Testis (tissue), 3 donors: ENCODE data around the gene LIM2. TPM values are rescaled to one million over a fixed set of nuclear protein-coding genes. Genes with fewer than 3 reads are reported as not detected.
A peak's percentile ranks its signal among the peaks of the same experiment; 100 is the strongest.

ENCODE experiments used
- DNase-seq: peaks from one replicate; pipeline ENCODE4 v3.0.0-alpha.2; 2019
- H3K27ac ChIP-seq, 2 donors: fragments of 200-600 bp; sonication (generic); one replicate each; pipeline ENCODE4 v1.5.1; 2019
- H3K27me3 ChIP-seq: fragments of 200-600 bp; sonication (generic); one replicate; pipeline ENCODE4 v1.5.1; 2019
- H3K36me3 ChIP-seq: fragments of 200-600 bp; sonication (generic); one replicate; pipeline ENCODE4 v1.5.1; 2017; ENCODE audit warnings: low read depth; ENCODE audit errors: missing control alignments
- H3K4me1 ChIP-seq: fragments of 200-600 bp; sonication (generic); one replicate; pipeline ENCODE4 v1.5.1; 2019
- H3K4me3 ChIP-seq, 2 donors: fragments of 200-600 bp; sonication (generic); one replicate each; pipeline ENCODE4 v1.5.1; 2017 to 2019
- H3K9me3 ChIP-seq: fragments of 200-600 bp; sonication (generic); one replicate; pipeline ENCODE4 v1.5.1; 2017
- CTCF ChIP-seq, 3 experiments: fragments of 450-650 bp in 2 of 3; fragments of 200-600 bp in 1 of 3; sonication (generic) in 1 of 3; IDR thresholded peaks; one replicate each; pipeline ENCODE4 v1.5.1; 2016 to 2019; ENCODE audit warnings: antibody characterized with exemption in 3 of 3, mild to moderate bottlenecking in 2 of 3, moderate library complexity in 1 of 3
- POLR2A ChIP-seq: fragments of 450-650 bp; IDR thresholded peaks from one replicate; pipeline ENCODE4 v1.6.1; 2017; ENCODE audit warnings: antibody characterized with exemption, mild to moderate bottlenecking, moderate library complexity
- WGBS, 2 donors: methylation state at CpG; one replicate each; pipeline ENCODE4 v1.1.5; 2018; 5-methylcytosine and 5-hydroxymethylcytosine counted together
- intact Hi-C: fragments of 100-400 bp; cut with DNase I; formaldehyde crosslinking; loops from one replicate; pipeline ENCODE4 v1.15.1; 2023; ENCODE audit warnings: low total_unique reads
- polyA plus RNA-seq: library from polyadenylated mRNA; stranded (reverse); fragments of 350-450 nt; fragmentation: Illumina TruSeq; extraction: RNeasy Lipid Tissue Mini Kit (QIAGEN cat#74804); gene quantifications from one replicate; pipeline ENCODE4 v1.2.3, GENCODE V29; 2014; ENCODE audit warnings: low read depth, low replicate concordance; ENCODE audit not compliant: insufficient read depth
- total RNA-seq, 2 donors: library from RNA; depleted of rRNA; stranded (reverse); fragments of >200 nt; gene quantifications; one replicate each; pipeline ENCODE4 v1.2.3, GENCODE V29; 2016

LIM2 gene
- total and polyA plus RNA-seq, 3 donors from 2014 or later = 0.31 to 0.91 TPM; not detected in 1

GRCh38 chr19:51370230-51370629 is 17.5 kb downstream of the LIM2 start:
- WGBS, 2 donors = 69 to 79% methylated on average over 4 of the region's 4 CpGs
- no peak overlapping the region for H3K4me3 ChIP-seq
- no peak for TF ChIP-seq CTCF (IDR thresholded peaks at IDR 0.05)
- no peak for TF ChIP-seq POLR2A
- no peak overlapping the region for H3K27ac ChIP-seq
- intact Hi-C loops = no loop called here
- H3K9me3 ChIP-seq = no peaks in the 10 kb centered on the region
- no peaks in the 10 kb centered on the region for H3K27me3 ChIP-seq
- H3K4me1 ChIP-seq = peaks cover 5% of the 10 kb centered on the region
- H3K36me3 ChIP-seq = no peaks in the 10 kb centered on the region
- no peak for DNase-seq

- no peak for TF ChIP-seq CTCF (IDR thresholded peaks at IDR 0.05)
- no peak for TF ChIP-seq POLR2A
- H3K27ac ChIP-seq = peak within 1 kb of the TSS; percentile 78 to 95
- intact Hi-C loops = no loop called here
- no peaks in the 10 kb centered on the region for H3K9me3 ChIP-seq
- H3K36me3 ChIP-seq = no peaks in the 10 kb centered on the region
- WGBS, 2 donors = 44 to 62% methylated on average over 13 to 23 of the region's 23 CpGs
- H3K27me3 ChIP-seq = no peaks in the 10 kb centered on the region
- no peak for DNase-seq
- H3K4me3 ChIP-seq = peak within 1 kb of the TSS; percentile 69 to 74
- peaks cover 14% of the 10 kb centered on the region for H3K4me1 ChIP-seq
Observed at GRCh38 chr19:51368366-51369282, 19.1 kb downstream of the LIM2 start, which contains the start of gene CLDND2. Gene CLDND2 (minus strand): TSS chr19:51369003. CDS start chr19:51368577, 426 bp downstream.

GRCh38 chr19:51367565-51368365 is 20.0 kb downstream of the LIM2 start:
- peak; percentile 100 for DNase-seq
- TF ChIP-seq POLR2A = no peak
- TF ChIP-seq CTCF (IDR thresholded peaks at IDR 0.05) = peak in 1 of 3 experiments; percentile 8
- WGBS, 2 donors = 0 to 1% methylated on average over 3 to 47 of the region's 64 CpGs
- Histone ChIP-seq H3K9me3 (no peaks in the 10 kb centered on the region), H3K27me3 (no peaks in the 10 kb centered on the region), H3K27ac (peak overlapping the region; percentile 78 to 95), H3K4me3 (peak overlapping the region; percentile 69 to 74), H3K36me3 (no peaks in the 10 kb centered on the region), H3K4me1 (peaks cover 14% of the 10 kb centered on the region)
- intact Hi-C loops = no loop called here

- no peaks in the 10 kb centered on the region for H3K9me3 ChIP-seq
- TF ChIP-seq CTCF (IDR thresholded peaks at IDR 0.05) (no peak), POLR2A (peak; percentile 91)
- H3K4me1 ChIP-seq = peaks cover 14% of the 10 kb centered on the region
- intact Hi-C loops = no loop called here
- peak; percentile 21 for DNase-seq
- WGBS, 2 donors = 0 to 1% methylated on average over 10 to 15 of the region's 15 CpGs
- H3K36me3 ChIP-seq = no peaks in the 10 kb centered on the region
- peak overlapping the region; percentile 69 to 74 for H3K4me3 ChIP-seq
- no peaks in the 10 kb centered on the region for H3K27me3 ChIP-seq
- H3K27ac ChIP-seq = peak overlapping the region; percentile 87 to 95
Observed at GRCh38 chr19:51367255-51367564, 20.6 kb downstream of the LIM2 start.
